HepG2 (cell line): ENCODE measurements around the gene FOXN3. TPM values are rescaled to one million over a fixed set of nuclear protein-coding genes. Genes with fewer than 3 reads are reported as not detected.
A peak's percentile ranks its signal among the peaks of the same experiment; 100 is the strongest.

Source experiments
- ATAC-seq: fragments of 200-7000 bp; cut with Tn5 transposase; 3 replicates; pipeline ENCODE4 v1.9.1; 2020; ENCODE audit warnings: mild to moderate bottlenecking, moderate library complexity
- BruUV-seq: library from RNA; stranded (reverse); fragments of 400-500 nt; replicated peaks from 2 replicates; lab custom pipeline; 2021; lab: Mats Ljungman, UMichigan
- CTCF ChIA-PET: fragments of 300-600 bp; formaldehyde crosslinking; extraction: SDS; loops from one replicate; lab custom pipeline; 2021; ENCODE audit warnings: low total read pairs, inconsistent platforms, low intra/inter-chr PET ratio; lab: Yijun Ruan, JAX
- POLR2A ChIA-PET: fragments of 350-600 bp; sonication (Branson Sonifier 250); formaldehyde crosslinking; loops from one replicate; lab custom pipeline; 2020; ENCODE audit warnings: antibody characterized with exemption, inconsistent platforms; lab: Yijun Ruan, JAX
- DNase-seq: peaks from one replicate; pipeline ENCODE4 v3.0.0-alpha.2; 2015; ENCODE audit warnings: low spot score
- FAIRE-seq: peaks from 3 replicates; lab custom pipeline; 2011; peaks lifted over from hg19 to GRCh38; lab: Jason Lieb, UNC
- H2AFZ ChIP-seq: one replicate; pipeline ENCODE4 v1.6.1; 2011; ENCODE audit warnings: low read length, inconsistent platforms
- H3K27ac ChIP-seq: fragments of 300-600 bp; 3 replicates; pipeline ENCODE4 v1.8.0; 2011; ENCODE audit warnings: mixed run types, mild to moderate bottlenecking, mixed read lengths, low read length, inconsistent platforms; ENCODE audit not compliant: insufficient read depth; ENCODE audit errors: extremely low read length
- H3K27me3 ChIP-seq, 2 experiments: fragments of 200-600 bp in 1 of 2; 2 replicates in 1 of 2; 3 replicates in 1 of 2; pipeline versions ENCODE4 v1.6.0 to v1.8.0; 2011; ENCODE audit warnings: low read length in 2 of 2, mild to moderate bottlenecking in 2 of 2, moderate library complexity in 2 of 2, inconsistent platforms in 1 of 2; ENCODE audit not compliant: insufficient read depth in 2 of 2, control insufficient read depth in 1 of 2
- H3K36me3 ChIP-seq, 2 experiments: fragments of 200-600 bp in 1 of 2; replicated peaks in 1 of 2; 2 replicates in 1 of 2; 3 replicates in 1 of 2; pipeline versions ENCODE4 v1.5.1 to v1.8.0; 2011; ENCODE audit warnings: low read length in 2 of 2, inconsistent platforms in 1 of 2; ENCODE audit not compliant: insufficient read depth in 2 of 2, control insufficient read depth in 1 of 2
- H3K4me1 ChIP-seq: 2 replicates; pipeline ENCODE4 v1.5.1; 2012; ENCODE audit warnings: low read length, inconsistent platforms; ENCODE audit not compliant: insufficient read depth
- H3K4me2 ChIP-seq: 2 replicates; pipeline ENCODE4 v1.6.0; 2011; ENCODE audit warnings: low read depth, low read length, inconsistent platforms
- H3K4me3 ChIP-seq, 3 experiments: fragments of 200-600 bp in 1 of 3; sonication (generic), shearing (Covaris generic) in 1 of 3; replicated peaks in 1 of 3; 2 replicates each; pipeline ENCODE4 v1.5.1; 2011 to 2016; ENCODE audit warnings: low read length in 3 of 3, inconsistent platforms in 2 of 3, low read depth in 2 of 3, mild to moderate bottlenecking in 2 of 3, control low read depth in 1 of 3, mixed read lengths in 1 of 3; ENCODE audit not compliant: insufficient read depth in 1 of 3
- H3K79me2 ChIP-seq: one replicate; pipeline ENCODE4 v1.6.1; 2011; ENCODE audit warnings: low read length, inconsistent platforms; ENCODE audit not compliant: insufficient read depth
- H3K9ac ChIP-seq: 2 replicates; pipeline ENCODE4 v1.6.0; 2011; ENCODE audit warnings: mild to moderate bottlenecking, low read depth, low read length, inconsistent platforms; ENCODE audit not compliant: insufficient read depth
- H3K9me3 ChIP-seq: 2 replicates; pipeline ENCODE4 v1.5.1; 2012; ENCODE audit warnings: mild to moderate bottlenecking, low read length
- H4K20me1 ChIP-seq: 2 replicates; pipeline ENCODE4 v1.6.0; 2011; ENCODE audit warnings: inconsistent platforms, mild to moderate bottlenecking, low read length, moderate library complexity; ENCODE audit not compliant: insufficient read depth
- NR2F2 ChIP-seq: IDR thresholded peaks from 2 replicates; pipeline ENCODE4 v1.6.1; 2012; ENCODE audit warnings: low read depth, inconsistent platforms, borderline replicate concordance
- SNAPC2 ChIP-seq: sonication (generic); formaldehyde crosslinking; IDR thresholded peaks from 2 replicates; pipeline ENCODE4 v1.8.1; 2022; ENCODE audit warnings: mild to moderate bottlenecking, missing genetic modification reagents
- ZKSCAN8 ChIP-seq: IDR thresholded peaks from 2 replicates; pipeline ENCODE4 v1.6.1; 2016; ENCODE audit warnings: borderline replicate concordance, missing genetic modification reagents, missing compliant biosample characterization
- ZNF790 ChIP-seq: sonication (generic); formaldehyde crosslinking; IDR thresholded peaks from 2 replicates; pipeline ENCODE4 v1.8.0; 2022; ENCODE audit warnings: missing genetic modification reagents, mild to moderate bottlenecking, borderline replicate concordance
- ZSCAN9 ChIP-seq: IDR thresholded peaks from 2 replicates; pipeline ENCODE4 v1.6.1; 2016; ENCODE audit warnings: borderline replicate concordance
- WGBS: methylation state at CpG from one replicate; pipeline ENCODE4 v1.1.6; 2017; ENCODE audit warnings: low lambda C conversion rate; 5-methylcytosine and 5-hydroxymethylcytosine counted together
- in situ Hi-C: cut with HindIII; loops from 2 replicates; pipeline ENCODE4 v1.10.0; 2017; ENCODE audit warnings: low pct_unique_long_range_greater_than_20kb; ENCODE audit not compliant: extremely low pct_ligation_motif_present
- intact Hi-C: fragments of 100-400 bp; cut with micrococcal nuclease; formaldehyde crosslinking; loops from one replicate; pipeline ENCODE4 v1.10.0; 2022; ENCODE audit not compliant: unreplicated experiment
- polyA plus RNA-seq, 8 experiments: library from polyadenylated mRNA; depleted of rRNA in 3 of 8; stranded (reverse) in 7 of 8; unstranded in 1 of 8; fragments of >200 nt; fragmentation: Illumina TruSeq in 4 of 8; extraction: Trizol in 4 of 8; gene quantifications; 2 replicates each; pipeline versions ENCODE4 v1.2.1 to v1.2.3, GENCODE V29; 2011 to 2016; ENCODE audit warnings: low read depth in 4 of 8, missing spikeins in 1 of 8, mixed read lengths in 1 of 8; ENCODE audit not compliant: insufficient read depth in 1 of 8
- total RNA-seq, 5 experiments: library from RNA; depleted of rRNA; stranded (reverse); fragments of >200 nt; fragmentation: Illumina TruSeq; extraction: Trizol; gene quantifications; 2 replicates each; pipeline ENCODE4 v1.2.3, GENCODE V29; 2016; ENCODE audit warnings: low read depth in 1 of 5
- TF ChIP-seq, protein P1 (sequence below): sonication (generic); formaldehyde crosslinking; IDR thresholded peaks from 2 replicates; pipeline ENCODE4 v1.4.0; 2020; ENCODE audit warnings: missing genetic modification reagents
- TF ChIP-seq, protein P2 (sequence below): fragments of 450-650 bp; IDR thresholded peaks from 2 replicates; pipeline ENCODE4 v1.6.1; 2017; ENCODE audit warnings: mild to moderate bottlenecking
- TF ChIP-seq, protein P3 (sequence below): sonication (generic); formaldehyde crosslinking; IDR thresholded peaks from 2 replicates; pipeline ENCODE4 v1.8.0; 2022; ENCODE audit warnings: missing genetic modification reagents, low read depth, mild to moderate bottlenecking, borderline replicate concordance
- TF ChIP-seq, protein P4 (sequence below): sonication (generic); formaldehyde crosslinking; IDR thresholded peaks from 2 replicates; pipeline ENCODE4 v1.4.0; 2020; ENCODE audit warnings: low read depth, missing genetic modification reagents
- TF ChIP-seq, protein P5 (sequence below): sonication (generic); formaldehyde crosslinking; IDR thresholded peaks from 2 replicates; pipeline ENCODE4 v1.4.0; 2020; ENCODE audit warnings: missing genetic modification reagents, borderline replicate concordance

Gene FOXN3
- total and polyA plus RNA-seq, 2 of the 13 experiments (the other 11 are each of a cell fraction or from before 2014, with no cell fraction given), result 32.4 to 70.2 TPM

DNA sequence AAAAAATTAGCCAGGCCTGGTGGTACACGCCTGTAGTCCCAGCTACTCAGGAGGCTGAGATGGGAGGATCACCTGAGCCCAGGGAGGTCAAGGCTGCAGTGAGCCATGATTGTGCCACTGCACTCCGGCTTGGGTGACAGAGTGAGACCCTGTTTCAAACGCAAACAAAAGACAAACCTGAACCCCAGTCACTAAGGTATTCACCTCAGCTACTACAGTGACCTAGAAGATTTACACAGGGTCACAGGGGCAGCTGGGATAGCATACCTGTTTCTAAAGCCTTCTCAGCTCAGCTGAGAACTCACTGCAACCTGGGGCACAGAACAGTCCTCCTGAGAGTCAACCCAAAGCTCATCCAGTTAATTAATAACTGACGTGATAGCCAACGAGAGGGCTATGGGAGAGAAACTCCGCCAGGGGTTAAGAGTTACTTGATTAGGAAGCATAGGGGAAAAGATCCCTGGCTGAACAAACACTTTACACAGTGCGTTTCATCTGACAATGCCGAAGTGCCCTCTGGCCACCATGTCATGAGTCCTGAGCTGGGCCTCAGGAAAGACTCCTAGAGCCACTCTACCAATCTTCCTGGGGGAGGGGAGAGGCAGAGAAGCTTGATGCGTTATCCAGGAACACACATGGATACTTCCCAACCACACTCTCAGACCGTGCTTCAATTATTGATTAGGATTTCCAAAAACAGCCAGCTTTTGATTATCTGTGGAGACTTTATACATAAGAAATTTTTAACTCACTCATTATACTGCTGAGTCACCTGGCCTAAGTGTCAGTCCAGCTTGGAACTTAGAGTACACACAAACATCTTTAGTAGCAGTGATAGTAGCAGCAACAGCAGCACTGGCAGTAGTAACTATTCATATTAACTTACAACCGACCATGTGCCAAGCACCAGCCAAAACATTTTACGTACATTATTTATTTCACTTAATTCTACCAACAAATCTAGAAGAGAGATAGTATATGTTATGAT lies 48.2 kb downstream of the FOXN3 start:
- in situ Hi-C loops (no loop called here), intact Hi-C loops (loop anchor here (1.0 to 5.0 kb wide), 2 partner anchors 17 to 49 kb away; partner anchors contain the start of gene FOXN3)
- Histone ChIP-seq H3K4me2 (peak overlapping the region; percentile 82), H3K4me1 (peaks cover 92% of the 10 kb centered on the region), H3K9me3 (no peaks in the 10 kb centered on the region), H4K20me1 (no peaks in the 10 kb centered on the region), H3K27ac (peak overlapping the region; percentile 96), H3K4me3 (peak overlapping the region in 2 of 3 experiments; percentile 37 to 42; a peak in 3 of 6 replicates), H3K27me3 (no peaks in the 10 kb centered on the region), H3K36me3 (peaks cover 3 to 19% of the 10 kb centered on the region in 2 experiments; a peak in 4 of 5 replicates), H3K9ac (peak overlapping the region; percentile 68), H3K79me2 (peaks cover 84% of the 10 kb centered on the region), H2AFZ (no peak overlapping the region)
- ATAC-seq, result peak; percentile 95
- DNase-seq, result peak; percentile 97
- ChIA-PET POLR2A (interaction anchor here (0.6 to 3.5 kb wide), 14 partner anchors 10 to 542 kb away, joined by 3 to 57 read pairs (median 7); no protein-coding TSS in a partner anchor), CTCF (no interaction called here)
- TSS peak; percentile 97 for BruUV-seq
- 11% methylated on average over 9 of the region's 12 CpGs for WGBS
- FAIRE-seq, result peak; percentile 91
- peak; percentile 62; the same call in 1 of the 2 replicates for TF ChIP-seq ZKSCAN8 (CRISPR knock-in tag)
- TF ChIP-seq SNAPC2 (CRISPR knock-in tag), result peak; percentile 66; the same call in 1 of the 2 replicates
- TF ChIP-seq, protein P1, sequence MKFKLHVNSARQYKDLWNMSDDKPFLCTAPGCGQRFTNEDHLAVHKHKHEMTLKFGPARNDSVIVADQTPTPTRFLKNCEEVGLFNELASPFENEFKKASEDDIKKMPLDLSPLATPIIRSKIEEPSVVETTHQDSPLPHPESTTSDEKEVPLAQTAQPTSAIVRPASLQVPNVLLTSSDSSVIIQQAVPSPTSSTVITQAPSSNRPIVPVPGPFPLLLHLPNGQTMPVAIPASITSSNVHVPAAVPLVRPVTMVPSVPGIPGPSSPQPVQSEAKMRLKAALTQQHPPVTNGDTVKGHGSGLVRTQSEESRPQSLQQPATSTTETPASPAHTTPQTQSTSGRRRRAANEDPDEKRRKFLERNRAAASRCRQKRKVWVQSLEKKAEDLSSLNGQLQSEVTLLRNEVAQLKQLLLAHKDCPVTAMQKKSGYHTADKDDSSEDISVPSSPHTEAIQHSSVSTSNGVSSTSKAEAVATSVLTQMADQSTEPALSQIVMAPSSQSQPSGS (CRISPR knock-in tag), result peak; percentile 82
- TF ChIP-seq ZSCAN9 (CRISPR knock-in tag), result peak; percentile 42; the same call in 1 of the 2 replicates
- peak; percentile 85 for TF ChIP-seq NR2F2
- TF ChIP-seq, protein P2, sequence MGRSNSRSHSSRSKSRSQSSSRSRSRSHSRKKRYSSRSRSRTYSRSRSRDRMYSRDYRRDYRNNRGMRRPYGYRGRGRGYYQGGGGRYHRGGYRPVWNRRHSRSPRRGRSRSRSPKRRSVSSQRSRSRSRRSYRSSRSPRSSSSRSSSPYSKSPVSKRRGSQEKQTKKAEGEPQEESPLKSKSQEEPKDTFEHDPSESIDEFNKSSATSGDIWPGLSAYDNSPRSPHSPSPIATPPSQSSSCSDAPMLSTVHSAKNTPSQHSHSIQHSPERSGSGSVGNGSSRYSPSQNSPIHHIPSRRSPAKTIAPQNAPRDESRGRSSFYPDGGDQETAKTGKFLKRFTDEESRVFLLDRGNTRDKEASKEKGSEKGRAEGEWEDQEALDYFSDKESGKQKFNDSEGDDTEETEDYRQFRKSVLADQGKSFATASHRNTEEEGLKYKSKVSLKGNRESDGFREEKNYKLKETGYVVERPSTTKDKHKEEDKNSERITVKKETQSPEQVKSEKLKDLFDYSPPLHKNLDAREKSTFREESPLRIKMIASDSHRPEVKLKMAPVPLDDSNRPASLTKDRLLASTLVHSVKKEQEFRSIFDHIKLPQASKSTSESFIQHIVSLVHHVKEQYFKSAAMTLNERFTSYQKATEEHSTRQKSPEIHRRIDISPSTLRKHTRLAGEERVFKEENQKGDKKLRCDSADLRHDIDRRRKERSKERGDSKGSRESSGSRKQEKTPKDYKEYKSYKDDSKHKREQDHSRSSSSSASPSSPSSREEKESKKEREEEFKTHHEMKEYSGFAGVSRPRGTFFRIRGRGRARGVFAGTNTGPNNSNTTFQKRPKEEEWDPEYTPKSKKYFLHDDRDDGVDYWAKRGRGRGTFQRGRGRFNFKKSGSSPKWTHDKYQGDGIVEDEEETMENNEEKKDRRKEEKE, result no peak
- TF ChIP-seq, protein P3, sequence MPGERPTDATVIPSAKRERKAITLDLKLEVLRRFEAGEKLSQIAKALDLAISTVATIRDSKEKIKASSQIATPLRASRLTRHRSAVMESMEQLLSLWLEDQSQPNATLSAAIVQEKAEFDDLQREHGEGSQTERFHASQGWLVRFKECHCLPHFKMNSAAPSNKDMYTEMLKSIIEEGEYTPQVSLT, result no peak
- 0 out of 2 replicates have a peak, but pooled peaks have one; percentile 45 for TF ChIP-seq ZNF790
- TF ChIP-seq, protein P4, sequence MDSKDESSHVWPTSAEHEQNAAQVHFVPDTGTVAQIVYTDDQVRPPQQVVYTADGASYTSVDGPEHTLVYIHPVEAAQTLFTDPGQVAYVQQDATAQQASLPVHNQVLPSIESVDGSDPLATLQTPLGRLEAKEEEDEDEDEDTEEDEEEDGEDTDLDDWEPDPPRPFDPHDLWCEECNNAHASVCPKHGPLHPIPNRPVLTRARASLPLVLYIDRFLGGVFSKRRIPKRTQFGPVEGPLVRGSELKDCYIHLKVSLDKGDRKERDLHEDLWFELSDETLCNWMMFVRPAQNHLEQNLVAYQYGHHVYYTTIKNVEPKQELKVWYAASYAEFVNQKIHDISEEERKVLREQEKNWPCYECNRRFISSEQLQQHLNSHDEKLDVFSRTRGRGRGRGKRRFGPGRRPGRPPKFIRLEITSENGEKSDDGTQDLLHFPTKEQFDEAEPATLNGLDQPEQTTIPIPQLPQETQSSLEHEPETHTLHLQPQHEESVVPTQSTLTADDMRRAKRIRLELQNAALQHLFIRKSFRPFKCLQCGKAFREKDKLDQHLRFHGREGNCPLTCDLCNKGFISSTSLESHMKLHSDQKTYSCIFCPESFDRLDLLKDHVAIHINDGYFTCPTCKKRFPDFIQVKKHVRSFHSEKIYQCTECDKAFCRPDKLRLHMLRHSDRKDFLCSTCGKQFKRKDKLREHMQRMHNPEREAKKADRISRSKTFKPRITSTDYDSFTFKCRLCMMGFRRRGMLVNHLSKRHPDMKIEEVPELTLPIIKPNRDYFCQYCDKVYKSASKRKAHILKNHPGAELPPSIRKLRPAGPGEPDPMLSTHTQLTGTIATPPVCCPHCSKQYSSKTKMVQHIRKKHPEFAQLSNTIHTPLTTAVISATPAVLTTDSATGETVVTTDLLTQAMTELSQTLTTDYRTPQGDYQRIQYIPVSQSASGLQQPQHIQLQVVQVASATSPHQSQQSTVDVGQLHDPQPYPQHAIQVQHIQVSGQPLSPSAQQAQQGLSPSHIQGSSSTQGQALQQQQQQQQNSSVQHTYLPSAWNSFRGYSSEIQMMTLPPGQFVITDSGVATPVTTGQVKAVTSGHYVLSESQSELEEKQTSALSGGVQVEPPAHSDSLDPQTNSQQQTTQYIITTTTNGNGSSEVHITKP (CRISPR knock-in tag), result no peak; the same call in 1 of the 2 replicates
- TF ChIP-seq, protein P5, sequence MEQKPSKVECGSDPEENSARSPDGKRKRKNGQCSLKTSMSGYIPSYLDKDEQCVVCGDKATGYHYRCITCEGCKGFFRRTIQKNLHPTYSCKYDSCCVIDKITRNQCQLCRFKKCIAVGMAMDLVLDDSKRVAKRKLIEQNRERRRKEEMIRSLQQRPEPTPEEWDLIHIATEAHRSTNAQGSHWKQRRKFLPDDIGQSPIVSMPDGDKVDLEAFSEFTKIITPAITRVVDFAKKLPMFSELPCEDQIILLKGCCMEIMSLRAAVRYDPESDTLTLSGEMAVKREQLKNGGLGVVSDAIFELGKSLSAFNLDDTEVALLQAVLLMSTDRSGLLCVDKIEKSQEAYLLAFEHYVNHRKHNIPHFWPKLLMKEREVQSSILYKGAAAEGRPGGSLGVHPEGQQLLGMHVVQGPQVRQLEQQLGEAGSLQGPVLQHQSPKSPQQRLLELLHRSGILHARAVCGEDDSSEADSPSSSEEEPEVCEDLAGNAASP, result peak; percentile 87
